ENCODE results near the gene TICAM1. TPM values are rescaled to one million over a fixed set of nuclear protein-coding genes. Genes with fewer than 3 reads are reported as not detected.

Gene TICAM1
- total and polyA plus RNA-seq, 2 of the 13 experiments (the other 11 are each of a cell fraction or from before 2014, with no cell fraction given), result 0.33 to 0.95 TPM

- TF ChIP-seq, protein P1, sequence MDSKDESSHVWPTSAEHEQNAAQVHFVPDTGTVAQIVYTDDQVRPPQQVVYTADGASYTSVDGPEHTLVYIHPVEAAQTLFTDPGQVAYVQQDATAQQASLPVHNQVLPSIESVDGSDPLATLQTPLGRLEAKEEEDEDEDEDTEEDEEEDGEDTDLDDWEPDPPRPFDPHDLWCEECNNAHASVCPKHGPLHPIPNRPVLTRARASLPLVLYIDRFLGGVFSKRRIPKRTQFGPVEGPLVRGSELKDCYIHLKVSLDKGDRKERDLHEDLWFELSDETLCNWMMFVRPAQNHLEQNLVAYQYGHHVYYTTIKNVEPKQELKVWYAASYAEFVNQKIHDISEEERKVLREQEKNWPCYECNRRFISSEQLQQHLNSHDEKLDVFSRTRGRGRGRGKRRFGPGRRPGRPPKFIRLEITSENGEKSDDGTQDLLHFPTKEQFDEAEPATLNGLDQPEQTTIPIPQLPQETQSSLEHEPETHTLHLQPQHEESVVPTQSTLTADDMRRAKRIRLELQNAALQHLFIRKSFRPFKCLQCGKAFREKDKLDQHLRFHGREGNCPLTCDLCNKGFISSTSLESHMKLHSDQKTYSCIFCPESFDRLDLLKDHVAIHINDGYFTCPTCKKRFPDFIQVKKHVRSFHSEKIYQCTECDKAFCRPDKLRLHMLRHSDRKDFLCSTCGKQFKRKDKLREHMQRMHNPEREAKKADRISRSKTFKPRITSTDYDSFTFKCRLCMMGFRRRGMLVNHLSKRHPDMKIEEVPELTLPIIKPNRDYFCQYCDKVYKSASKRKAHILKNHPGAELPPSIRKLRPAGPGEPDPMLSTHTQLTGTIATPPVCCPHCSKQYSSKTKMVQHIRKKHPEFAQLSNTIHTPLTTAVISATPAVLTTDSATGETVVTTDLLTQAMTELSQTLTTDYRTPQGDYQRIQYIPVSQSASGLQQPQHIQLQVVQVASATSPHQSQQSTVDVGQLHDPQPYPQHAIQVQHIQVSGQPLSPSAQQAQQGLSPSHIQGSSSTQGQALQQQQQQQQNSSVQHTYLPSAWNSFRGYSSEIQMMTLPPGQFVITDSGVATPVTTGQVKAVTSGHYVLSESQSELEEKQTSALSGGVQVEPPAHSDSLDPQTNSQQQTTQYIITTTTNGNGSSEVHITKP (CRISPR knock-in tag; IDR thresholded peaks at IDR 0.05; ENCODE audit: low read depth), result no peak
- TF ChIP-seq HOXA3 (CRISPR knock-in tag; IDR thresholded peaks at IDR 0.05) (peak; percentile 35; the same call in 1 of the 2 replicates), JDP2 (CRISPR knock-in tag; IDR thresholded peaks at IDR 0.05; ENCODE audit: borderline replicate concordance) (no peak), STAG1 (CRISPR knock-in tag; IDR thresholded peaks at IDR 0.05) (peak; percentile 47), ZNF550 (CRISPR knock-in tag; IDR thresholded peaks at IDR 0.05; ENCODE audit: borderline replicate concordance) (no peak), ZNF335 (CRISPR knock-in tag; IDR thresholded peaks at IDR 0.05) (no peak), ZSCAN12 (CRISPR knock-in tag; IDR thresholded peaks at IDR 0.05) (no peak), GPN1 (CRISPR knock-in tag; IDR thresholded peaks at IDR 0.05; ENCODE audit: borderline replicate concordance) (no peak), TFDP2 (CRISPR knock-in tag; IDR thresholded peaks at IDR 0.05) (0 out of 2 replicates have a peak, but pooled peaks have one; percentile 34), THAP11 (CRISPR knock-in tag; IDR thresholded peaks at IDR 0.05) (peak; percentile 62)
- TF ChIP-seq, protein P2, sequence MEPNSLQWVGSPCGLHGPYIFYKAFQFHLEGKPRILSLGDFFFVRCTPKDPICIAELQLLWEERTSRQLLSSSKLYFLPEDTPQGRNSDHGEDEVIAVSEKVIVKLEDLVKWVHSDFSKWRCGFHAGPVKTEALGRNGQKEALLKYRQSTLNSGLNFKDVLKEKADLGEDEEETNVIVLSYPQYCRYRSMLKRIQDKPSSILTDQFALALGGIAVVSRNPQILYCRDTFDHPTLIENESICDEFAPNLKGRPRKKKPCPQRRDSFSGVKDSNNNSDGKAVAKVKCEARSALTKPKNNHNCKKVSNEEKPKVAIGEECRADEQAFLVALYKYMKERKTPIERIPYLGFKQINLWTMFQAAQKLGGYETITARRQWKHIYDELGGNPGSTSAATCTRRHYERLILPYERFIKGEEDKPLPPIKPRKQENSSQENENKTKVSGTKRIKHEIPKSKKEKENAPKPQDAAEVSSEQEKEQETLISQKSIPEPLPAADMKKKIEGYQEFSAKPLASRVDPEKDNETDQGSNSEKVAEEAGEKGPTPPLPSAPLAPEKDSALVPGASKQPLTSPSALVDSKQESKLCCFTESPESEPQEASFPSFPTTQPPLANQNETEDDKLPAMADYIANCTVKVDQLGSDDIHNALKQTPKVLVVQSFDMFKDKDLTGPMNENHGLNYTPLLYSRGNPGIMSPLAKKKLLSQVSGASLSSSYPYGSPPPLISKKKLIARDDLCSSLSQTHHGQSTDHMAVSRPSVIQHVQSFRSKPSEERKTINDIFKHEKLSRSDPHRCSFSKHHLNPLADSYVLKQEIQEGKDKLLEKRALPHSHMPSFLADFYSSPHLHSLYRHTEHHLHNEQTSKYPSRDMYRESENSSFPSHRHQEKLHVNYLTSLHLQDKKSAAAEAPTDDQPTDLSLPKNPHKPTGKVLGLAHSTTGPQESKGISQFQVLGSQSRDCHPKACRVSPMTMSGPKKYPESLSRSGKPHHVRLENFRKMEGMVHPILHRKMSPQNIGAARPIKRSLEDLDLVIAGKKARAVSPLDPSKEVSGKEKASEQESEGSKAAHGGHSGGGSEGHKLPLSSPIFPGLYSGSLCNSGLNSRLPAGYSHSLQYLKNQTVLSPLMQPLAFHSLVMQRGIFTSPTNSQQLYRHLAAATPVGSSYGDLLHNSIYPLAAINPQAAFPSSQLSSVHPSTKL (CRISPR knock-in tag; IDR thresholded peaks at IDR 0.05), result 0 out of 2 replicates have a peak, but pooled peaks have one; percentile 15
Measured at GRCh38 chr19:4829001-4829712, 2.4 kb downstream of the TICAM1 start (continued).

Measured in HepG2 (cell line).